Common myeloid progenitor, CD34-positive (primary cell): ENCODE results near the gene TTLL12.
A peak's percentile ranks its signal among the peaks of the same experiment; 100 is the strongest.

Source experiments
- CTCF ChIA-PET: fragments of 350-600 bp; sonication (Branson Sonifier 250); formaldehyde crosslinking; loops from one replicate; lab custom pipeline; 2021; ENCODE audit warnings: antibody characterized with exemption; lab: Charles Lee
- POLR2A ChIA-PET: fragments of 350-600 bp; sonication (Branson Sonifier 250); formaldehyde crosslinking; loops from one replicate; lab custom pipeline; 2021; ENCODE audit warnings: antibody characterized with exemption; lab: Charles Lee
- DNase-seq, 3 donors: peaks; one replicate each; pipeline versions ENCODE4 v3.0.0 to v3.0.0-alpha.2; 2013
- H3K27ac ChIP-seq, 2 experiments: 1 replicate in 1 of 2; 2 replicates in 1 of 2; pipeline ENCODE4 v1.7.0; 2013; ENCODE audit warnings: inconsistent platforms in 2 of 2, low read length in 2 of 2, mild to moderate bottlenecking in 2 of 2, low read depth in 1 of 2, moderate library complexity in 1 of 2; ENCODE audit not compliant: severe bottlenecking in 2 of 2, insufficient read depth in 1 of 2, poor library complexity in 1 of 2
- H3K27me3 ChIP-seq, 5 experiments: replicated peaks in 2 of 5; 1 replicate in 3 of 5; 2 replicates in 2 of 5; pipeline versions ENCODE4 v1.6.1 to v1.7.0; 2013; ENCODE audit warnings: low read length in 4 of 5, mild to moderate bottlenecking in 2 of 5, moderate library complexity in 2 of 5, inconsistent platforms in 1 of 5; ENCODE audit not compliant: insufficient read depth in 5 of 5, control insufficient read depth in 4 of 5
- H3K36me3 ChIP-seq, 4 experiments: 1 replicate in 2 of 4; 2 replicates in 2 of 4; pipeline versions ENCODE4 v1.6.1 to v1.7.0; 2013; ENCODE audit warnings: low read length in 3 of 4, control low read depth in 1 of 4, mild to moderate bottlenecking in 1 of 4; ENCODE audit not compliant: control insufficient read depth in 4 of 4, insufficient read depth in 4 of 4
- H3K4me1 ChIP-seq, 4 experiments: 1 replicate in 3 of 4; 2 replicates in 1 of 4; pipeline versions ENCODE4 v1.6.1 to v1.7.1; 2013; ENCODE audit warnings: low read length in 3 of 4, mild to moderate bottlenecking in 3 of 4, control low read depth in 1 of 4, inconsistent platforms in 1 of 4, moderate library complexity in 1 of 4; ENCODE audit not compliant: control insufficient read depth in 4 of 4, insufficient read depth in 4 of 4; ENCODE audit errors: control extremely low read depth in 1 of 4
- H3K4me3 ChIP-seq, 7 experiments: 1 replicate in 4 of 7; 2 replicates in 3 of 7; pipeline versions ENCODE4 v1.5.1 to v1.7.0; 2013; ENCODE audit warnings: mild to moderate bottlenecking in 7 of 7, low read length in 6 of 7, moderate library complexity in 6 of 7, inconsistent platforms in 2 of 7, low read depth in 2 of 7, control low read depth in 1 of 7; ENCODE audit not compliant: insufficient read depth in 4 of 7, control insufficient read depth in 1 of 7; ENCODE audit errors: extremely low read depth in 1 of 7
- H3K9me3 ChIP-seq, 5 experiments: 1 replicate in 4 of 5; 2 replicates in 1 of 5; pipeline versions ENCODE4 v1.6.1 to v1.7.1; 2013; ENCODE audit warnings: low read length in 4 of 5, mild to moderate bottlenecking in 2 of 5, inconsistent platforms in 1 of 5, low read depth in 1 of 5, moderate library complexity in 1 of 5; ENCODE audit not compliant: control insufficient read depth in 4 of 5, insufficient read depth in 2 of 5; ENCODE audit errors: control extremely low read depth in 1 of 5
- WGBS: methylation state at CpG from one replicate; pipeline ENCODE4 v1.1.5; 2013; ENCODE audit not compliant: insufficient coverage; 5-methylcytosine and 5-hydroxymethylcytosine counted together

The TTLL12 gene

DNA sequence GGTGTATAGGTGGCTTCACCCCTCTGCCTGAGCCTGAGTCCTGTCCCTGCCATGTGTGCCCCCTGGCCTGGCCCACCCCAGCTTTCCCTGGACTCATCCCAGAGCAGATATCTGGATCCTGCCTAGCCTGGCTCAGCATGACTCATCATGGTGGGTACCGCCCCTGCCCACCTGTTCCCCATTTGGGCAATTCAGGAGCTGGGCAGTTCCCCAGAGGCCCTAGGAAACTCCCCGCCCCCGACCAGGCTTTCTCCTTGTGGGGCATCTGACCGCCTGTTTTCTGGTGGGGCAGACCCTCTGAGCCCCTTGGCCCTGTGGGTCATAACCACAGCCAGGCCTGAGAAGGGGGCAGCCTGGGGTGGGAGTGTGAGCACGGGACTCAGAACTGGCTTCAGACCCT lies 31.1 kb downstream of the TTLL12 start:
- ChIA-PET CTCF (no interaction called here), POLR2A (no interaction called here)
- no peak for DNase-seq
- Histone ChIP-seq H3K36me3 (peaks cover 0 to 23% (median 12%) of the 10 kb centered on the region in 4 experiments), H3K4me1 (peaks cover 0 to 50% (median 33%) of the 10 kb centered on the region in 4 experiments), H3K9me3 (no peaks in the 10 kb centered on the region), H3K27me3 (no peaks in the 10 kb centered on the region), H3K4me3 (no peak overlapping the region), H3K27ac (no peak overlapping the region)
- WGBS = 80% methylated on average over 4 of the region's 5 CpGs

DNA sequence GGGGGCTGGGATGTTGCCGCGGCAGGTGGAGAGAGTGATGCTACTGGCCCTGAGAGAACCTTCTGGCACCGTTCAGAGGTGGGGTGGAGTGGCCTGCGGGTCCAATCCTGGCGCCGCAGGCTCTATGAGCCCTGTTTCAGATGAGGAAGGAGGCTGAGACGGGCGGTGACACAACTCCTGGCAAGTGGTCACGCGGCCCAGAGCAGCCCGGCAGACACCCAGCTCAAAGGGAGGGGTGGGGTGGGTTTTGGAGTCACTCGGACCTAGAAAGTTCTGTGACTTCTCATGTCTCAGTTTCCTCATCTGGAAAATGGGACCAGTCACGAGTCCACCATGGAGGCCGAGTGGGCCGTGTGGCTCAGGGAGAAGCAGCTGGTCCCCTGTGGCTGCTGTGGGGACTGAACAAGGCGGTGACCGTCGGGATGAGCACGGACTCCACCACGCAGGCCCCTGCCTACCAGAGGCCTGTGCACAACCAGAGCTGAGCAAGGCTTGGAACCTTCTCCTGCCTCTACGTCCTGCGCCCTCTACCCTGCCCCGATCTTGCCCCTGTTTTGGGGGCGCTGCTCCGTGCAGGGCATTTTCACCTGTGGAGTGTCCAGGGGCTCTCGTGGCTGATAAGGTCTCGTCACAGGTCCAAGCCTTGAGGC lies 31.9 kb downstream of the TTLL12 start:
- H3K4me3 ChIP-seq = no peak overlapping the region
- no peaks in the 10 kb centered on the region for H3K27me3 ChIP-seq
- H3K27ac ChIP-seq = no peak overlapping the region
- H3K4me1 ChIP-seq = peaks cover 0 to 50% (median 34%) of the 10 kb centered on the region in 4 experiments
- ChIA-PET POLR2A (no interaction called here), CTCF (no interaction called here)
- no peaks in the 10 kb centered on the region for H3K9me3 ChIP-seq
- peaks cover 0 to 15% (median 9%) of the 10 kb centered on the region in 4 experiments for H3K36me3 ChIP-seq
- WGBS = 88% methylated on average over 26 of the region's 27 CpGs
- peak in 2 of 3 donors; percentile 17 to 28 for DNase-seq

- CTCF ChIA-PET = no interaction called here
- peaks cover 0 to 7% (median 4%) of the 10 kb centered on the region in 4 experiments for H3K36me3 ChIP-seq
- peaks cover 0 to 46% (median 36%) of the 10 kb centered on the region in 4 experiments for H3K4me1 ChIP-seq
- no peaks in the 10 kb centered on the region for H3K27me3 ChIP-seq
- 81% methylated on average over 6 of the region's 9 CpGs for WGBS
- no peak overlapping the region for H3K27ac ChIP-seq
- no peak for DNase-seq
- POLR2A ChIA-PET = no interaction called here
- H3K4me3 ChIP-seq = no peak overlapping the region
- no peaks in the 10 kb centered on the region for H3K9me3 ChIP-seq
Measured at GRCh38 chr22:43153899-43154298, 33.0 kb downstream of the TTLL12 start.

DNA sequence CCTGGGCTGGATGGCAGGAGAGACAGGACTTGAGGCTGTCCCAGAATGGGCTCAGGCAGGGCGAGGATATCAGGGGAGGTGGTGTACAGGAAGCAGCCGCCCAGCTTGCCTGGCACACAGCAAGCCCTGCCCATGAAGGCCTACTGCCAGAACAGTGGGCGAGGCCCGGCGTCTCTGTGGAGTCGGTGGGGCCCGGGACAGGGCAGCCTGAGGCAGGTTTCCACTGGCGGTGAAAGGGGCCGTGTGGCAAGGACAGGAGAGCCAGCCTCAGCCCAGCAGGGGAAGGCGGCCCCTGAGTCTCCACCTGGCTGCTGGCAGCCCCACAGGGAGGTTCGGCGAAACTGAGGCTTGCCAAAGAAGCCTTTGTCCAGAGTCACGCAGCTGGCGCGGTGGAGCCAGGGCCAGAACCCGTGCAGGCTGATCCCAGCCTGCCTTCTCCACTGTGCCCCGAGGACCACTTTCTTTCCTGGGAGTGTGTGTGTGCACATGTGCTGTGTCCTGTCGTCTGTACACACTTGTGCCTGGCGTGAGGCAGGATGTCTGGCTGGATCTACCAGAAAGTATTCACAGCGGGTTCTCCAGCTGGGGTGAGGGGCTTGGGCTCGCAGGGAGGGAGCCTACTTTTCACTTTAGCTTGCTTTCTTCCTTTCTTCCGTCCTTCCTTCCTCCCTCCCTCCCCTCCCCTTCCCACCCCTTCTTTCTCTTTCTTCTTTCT lies 34.4 kb downstream of the TTLL12 start:
- peaks cover 0 to 59% (median 47%) of the 10 kb centered on the region in 4 experiments for H3K4me1 ChIP-seq
- H3K4me3 ChIP-seq = peak overlapping the region; percentile 42 to 86 (median 76)
- peak overlapping the region in 1 of 2 experiments; percentile 72 for H3K27ac ChIP-seq
- H3K27me3 ChIP-seq = no peaks in the 10 kb centered on the region
- peaks cover 0 to 7% (median 3%) of the 10 kb centered on the region in 4 experiments for H3K36me3 ChIP-seq
- H3K9me3 ChIP-seq = no peaks in the 10 kb centered on the region
- ChIA-PET CTCF (interaction anchor here (1.6 kb wide), 1 partner anchor 12 kb away, joined by 5 read pairs; no protein-coding TSS in a partner anchor), POLR2A (no interaction called here)
- peak; percentile 55 to 82 (median 70) for DNase-seq
- 5% methylated on average over 21 of the region's 22 CpGs for WGBS

- Histone ChIP-seq H3K4me1 (peaks cover 0 to 64% (median 52%) of the 10 kb centered on the region in 4 experiments), H3K9me3 (no peaks in the 10 kb centered on the region), H3K27me3 (no peaks in the 10 kb centered on the region), H3K27ac (peak overlapping the region in 1 of 2 experiments; percentile 72), H3K4me3 (peak overlapping the region; percentile 42 to 86 (median 76)), H3K36me3 (peaks cover 0 to 7% (median 3%) of the 10 kb centered on the region in 4 experiments)
- ChIA-PET CTCF (interaction anchor here (1.6 kb wide), 1 partner anchor 12 kb away, joined by 5 read pairs; no protein-coding TSS in a partner anchor), POLR2A (no interaction called here)
- 0% methylated on average over 18 of the region's 18 CpGs for WGBS
- DNase-seq = peak in 1 of 3 donors; percentile 43
Measured at GRCh38 chr22:43152003-43152356, 35.0 kb downstream of the TTLL12 start.

- under 1% methylated on average over 56 of the region's 75 CpGs for WGBS
- peaks cover 0 to 69% (median 54%) of the 10 kb centered on the region in 4 experiments for H3K4me1 ChIP-seq
Measured at GRCh38 chr22:43151251-43152002, 35.5 kb downstream of the TTLL12 start, which contains the start of gene TSPO. Gene TSPO, plus strand, starts transcription at chr22:43151559. Its CDS starts 7,680 bp downstream, at chr22:43159239.

More at GRCh38 chr22:43151251-43152002, 35.5 kb downstream of the TTLL12 start, which contains the start of gene TSPO:
- Histone ChIP-seq H3K27ac (peak within 1 kb of the TSS in 1 of 2 experiments; percentile 72), H3K9me3 (no peaks in the 10 kb centered on the region), H3K27me3 (no peaks in the 10 kb centered on the region), H3K36me3 (peaks cover 0 to 7% (median 1%) of the 10 kb centered on the region in 4 experiments), H3K4me3 (peak within 1 kb of the TSS; percentile 48 to 86 (median 76))
- DNase-seq = peak in 2 of 3 donors; percentile 21 to 46
- ChIA-PET CTCF (interaction anchor here (1.6 kb wide), 1 partner anchor 13 kb away, joined by 5 read pairs; no protein-coding TSS in a partner anchor), POLR2A (no interaction called here)
